HG02678 (cell line): ENCODE measurements around the gene CD74.

Source experiments
- ATAC-seq: cut with Tn5 transposase; IDR thresholded peaks from one replicate; pipeline ENCODE4 v1.9.1; 2021; ENCODE audit warnings: mild to moderate bottlenecking, moderate library complexity; ENCODE audit not compliant: unreplicated experiment

Gene CD74

GRCh38 chr5:150397782-150398721 lies 14.7 kb downstream of the CD74 start:
- ATAC-seq = no peak

GRCh38 chr5:150397146-150397781 lies 15.4 kb downstream of the CD74 start:
- ATAC-seq = no peak

- ATAC-seq = no peak
These were observed 16.4 kb downstream of the CD74 start for GRCh38 chr5:150396267-150396666.

- ATAC-seq = no peak
These were observed 17.1 kb downstream of the CD74 start for GRCh38 chr5:150395688-150395975.

GRCh38 chr5:150394912-150395687 lies 17.6 kb downstream of the CD74 start:
- no peak for ATAC-seq

GRCh38 chr5:150394131-150394530 lies 18.6 kb downstream of the CD74 start:
- ATAC-seq = peak; percentile 52

GRCh38 chr5:150393096-150393645 lies 19.5 kb downstream of the CD74 start:
- ATAC-seq = no peak

GRCh38 chr5:150392680-150393079 lies 20.0 kb downstream of the CD74 start:
- ATAC-seq = no peak

GRCh38 chr5:150391986-150392385 lies 20.7 kb downstream of the CD74 start:
- no peak for ATAC-seq

GRCh38 chr5:150391064-150391834 lies 21.5 kb downstream of the CD74 start:
- no peak for ATAC-seq

GRCh38 chr5:150389531-150390266 lies 23.0 kb downstream of the CD74 start:
- ATAC-seq = no peak

GRCh38 chr5:150386024-150386855 lies 26.5 kb downstream of the CD74 start:
- no peak for ATAC-seq

GRCh38 chr5:150384701-150385100 lies 28.0 kb downstream of the CD74 start:
- no peak for ATAC-seq

- ATAC-seq = no peak
These were observed 34.6 kb downstream of the CD74 start for GRCh38 chr5:150377964-150378694.

- no peak for ATAC-seq
These were observed 35.6 kb downstream of the CD74 start for GRCh38 chr5:150376799-150377771.

GRCh38 chr5:150374651-150375050 lies 38.1 kb downstream of the CD74 start:
- no peak for ATAC-seq

GRCh38 chr5:150372639-150373038 lies 40.1 kb downstream of the CD74 start:
- ATAC-seq = no peak
